ENCODE results near the gene CDC14B.
"Not testable (repeated sequence)": the region's sequence is repeated elsewhere in the genome, so short reads cannot be mapped to it uniquely, and the experiment has no call there.

Gene CDC14B

GRCh38 chr9:96619491-96620180 is at the start of gene CDC14B:
Gene CDC14B, minus strand, starts transcription at chr9:96619843. Its CDS starts 465 bp downstream, at chr9:96619378.
- peak; percentile 90 for DNase-seq

GRCh38 chr9:96668868-96669534 is 49.4 kb upstream of the CDC14B start:
- DNase-seq: no peak

DNA sequence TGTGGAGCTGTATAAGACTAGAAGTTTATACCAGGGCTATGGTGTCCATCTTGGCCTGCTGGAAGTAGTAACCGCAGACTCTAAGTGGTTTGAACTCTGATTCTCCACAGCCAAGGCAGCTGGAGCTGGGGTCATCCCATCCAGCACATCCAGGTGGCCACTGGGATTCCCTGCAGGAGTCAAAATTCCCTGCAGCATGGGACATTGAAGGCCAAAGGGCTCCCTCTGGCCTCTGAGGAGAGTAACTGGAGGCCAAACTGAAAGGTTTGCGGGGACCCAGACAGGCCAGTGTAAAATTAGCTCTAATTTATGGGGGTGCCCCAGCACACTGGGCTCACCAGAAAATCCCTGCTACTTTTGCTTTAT is 47.7 kb upstream of the CDC14B start:
- no peak for DNase-seq

DNA sequence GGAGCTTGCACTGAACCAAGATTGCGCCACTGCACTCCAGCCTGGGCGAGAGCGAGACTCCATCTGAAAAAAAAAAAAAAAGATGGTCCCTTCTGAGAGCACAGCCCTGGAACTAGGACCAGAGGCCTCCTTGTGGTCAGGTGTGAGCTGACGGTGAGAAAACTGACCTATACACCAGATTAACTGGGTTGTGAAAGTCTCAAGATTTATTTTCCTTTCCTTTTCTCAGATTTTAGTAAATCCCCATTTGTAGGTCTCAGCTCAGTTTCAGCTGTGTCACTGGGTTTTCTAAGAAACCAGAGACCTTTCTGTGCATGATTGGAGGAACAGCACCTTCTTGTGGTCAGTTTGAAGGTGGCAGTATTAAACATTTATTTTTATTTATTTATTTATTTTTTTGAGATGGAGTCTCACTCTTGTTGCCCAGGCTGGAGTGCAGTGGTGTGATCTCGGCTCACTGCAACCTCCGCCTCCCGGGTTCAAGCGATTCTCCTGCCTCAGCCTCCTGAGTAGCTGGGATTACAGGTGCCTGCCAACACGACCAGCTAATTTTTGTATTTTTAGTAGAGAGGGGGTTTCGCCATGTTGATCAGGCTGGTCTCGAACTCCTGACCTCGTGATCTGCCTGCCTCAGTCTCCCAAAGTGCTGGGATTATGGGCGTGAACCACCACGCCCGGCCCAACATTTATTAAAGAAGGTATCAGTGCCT is 47.2 kb upstream of the CDC14B start:
- DNase-seq: not testable (repeated sequence)

DNA sequence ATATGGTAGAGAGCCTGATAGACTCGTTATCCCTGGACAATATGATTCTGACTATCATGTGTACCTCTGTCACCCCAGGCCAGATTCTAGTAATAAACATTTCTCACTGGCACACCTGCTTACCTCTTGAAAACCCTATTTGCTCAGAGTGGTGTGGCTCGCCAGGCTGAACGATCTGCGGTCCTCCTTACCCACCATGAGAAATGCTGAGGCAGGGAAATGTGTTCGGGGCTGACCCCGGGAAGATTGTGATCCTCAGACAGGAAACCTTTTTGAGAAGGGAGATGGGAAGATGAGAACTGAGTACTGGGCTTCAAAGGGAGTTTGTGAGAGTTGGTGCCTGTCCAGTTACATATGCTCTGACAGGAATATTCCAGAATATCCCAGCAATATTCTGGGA is 46.1 kb upstream of the CDC14B start:
- DNase-seq: no peak

DNA sequence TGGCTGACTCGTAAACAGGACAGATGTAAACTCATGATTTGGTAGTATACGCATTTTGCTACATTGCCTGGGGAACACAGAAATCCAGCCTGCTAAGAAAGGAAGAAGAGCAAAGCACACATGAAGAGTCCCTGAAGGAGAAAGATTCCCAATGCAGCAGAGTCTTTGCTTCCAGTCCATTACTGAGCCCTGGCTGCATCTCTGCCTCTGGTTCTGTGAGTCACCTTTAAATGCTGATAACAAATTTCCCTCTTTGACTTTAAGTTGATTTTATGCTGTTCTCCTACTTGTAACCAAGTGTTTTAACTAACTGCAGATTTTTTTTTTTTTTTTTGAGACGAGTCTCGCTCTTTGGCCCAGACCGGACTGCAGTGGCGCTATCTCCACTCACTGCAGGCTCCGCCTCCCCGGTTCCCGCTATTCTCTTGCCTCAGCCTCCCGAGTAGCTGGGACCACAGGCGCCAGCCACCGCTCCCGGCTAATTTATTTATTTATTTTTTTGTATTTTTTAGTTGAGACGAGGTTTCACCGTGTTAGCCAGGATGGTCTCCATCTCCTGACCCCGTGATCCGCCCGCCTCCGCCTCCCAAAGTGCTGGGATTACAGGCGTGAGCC is 44.0 kb upstream of the CDC14B start:
- no peak for DNase-seq

DNA sequence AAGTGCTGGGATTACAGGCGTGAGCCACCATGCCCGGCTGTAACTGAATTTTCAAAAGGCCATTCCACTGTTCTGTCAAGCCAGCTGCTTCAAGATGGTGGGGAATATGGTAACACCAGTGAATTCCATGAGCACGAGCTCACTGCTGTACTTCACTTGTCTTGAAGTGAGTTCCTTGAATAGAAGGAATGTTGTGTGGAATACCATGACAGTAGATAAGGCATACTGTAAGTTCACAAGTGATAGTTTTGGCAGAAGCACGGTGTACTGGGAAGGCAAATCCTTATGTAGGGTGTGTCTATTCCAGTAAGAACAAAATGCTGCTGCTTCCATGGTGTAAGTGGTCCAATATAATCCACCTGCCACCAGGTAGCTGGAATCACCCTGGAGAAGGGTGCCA is 42.1 kb upstream of the CDC14B start:
- no peak for DNase-seq

- no peak for DNase-seq
Observed at GRCh38 chr9:96660692-96661248, 41.1 kb upstream of the CDC14B start.

- peak; percentile 90 for DNase-seq
Observed at GRCh38 chr9:96655198-96655851, 35.7 kb upstream of the CDC14B start, which contains the start of gene PRXL2C. Gene PRXL2C, minus strand, starts transcription at chr9:96655317. Its CDS starts 36 bp downstream, at chr9:96655281.

DNA sequence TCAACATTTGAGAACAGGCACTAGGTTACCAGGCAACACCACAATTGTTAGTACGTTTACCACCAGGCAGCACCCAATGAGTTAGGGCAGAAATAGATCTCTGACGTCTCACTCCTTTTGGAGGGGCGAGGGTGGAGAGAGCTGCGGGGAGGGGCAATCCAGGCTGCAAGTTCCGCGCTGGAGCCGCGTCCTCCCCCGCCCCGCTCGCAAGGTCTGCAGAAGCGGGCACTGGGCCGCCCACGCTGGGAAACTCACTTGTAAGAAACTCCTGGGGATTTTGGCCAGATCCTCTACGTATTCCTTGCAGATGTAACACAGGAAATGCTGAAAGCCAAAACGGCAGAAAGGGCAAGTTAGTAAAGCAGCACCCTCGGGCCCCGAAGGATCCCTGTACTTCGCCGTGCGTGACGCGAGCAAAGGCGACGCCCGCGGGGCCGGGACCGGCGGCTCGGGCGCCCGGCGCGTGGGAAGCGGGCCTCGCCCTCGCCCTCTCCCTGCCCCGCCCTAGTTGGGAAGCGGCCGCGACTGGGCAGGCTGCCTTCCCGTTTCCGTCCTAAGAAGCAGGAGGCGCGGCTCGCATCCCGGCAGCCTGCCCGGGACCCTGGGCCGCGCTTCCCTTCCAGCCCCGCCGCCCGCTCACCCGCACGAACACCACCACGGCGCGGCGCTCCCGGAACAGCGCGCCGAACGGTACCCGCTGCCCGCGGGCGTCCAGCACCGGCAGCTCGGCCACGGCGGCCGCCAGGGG is 35.0 kb upstream of the CDC14B start:
- DNase-seq: peak; percentile 90

GRCh38 chr9:96651626-96652025 is 32.0 kb upstream of the CDC14B start:
- no peak for DNase-seq

GRCh38 chr9:96649620-96650324 is 30.1 kb upstream of the CDC14B start:
- DNase-seq: no peak

- DNase-seq: no peak
Observed at GRCh38 chr9:96646081-96646991, 26.7 kb upstream of the CDC14B start.

DNA sequence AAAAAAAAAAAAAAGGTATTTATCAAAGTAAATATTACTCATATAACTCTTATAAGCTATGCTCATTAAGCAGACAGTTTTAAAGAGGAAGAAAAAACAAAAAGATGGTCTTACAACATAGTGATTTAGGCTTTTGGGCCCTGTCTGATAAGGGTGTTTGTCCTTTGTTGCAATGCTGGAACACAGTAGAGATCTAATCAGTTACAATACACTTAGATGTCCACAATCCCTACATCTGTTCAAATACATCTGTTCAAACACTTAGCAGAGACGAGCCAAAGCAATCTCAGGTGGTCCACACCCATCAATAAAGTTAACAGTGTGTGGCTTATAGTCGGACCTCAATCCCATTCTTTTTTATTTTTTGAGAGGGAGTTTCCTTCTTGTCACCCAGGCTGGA is 24.5 kb upstream of the CDC14B start:
- DNase-seq: no peak

DNA sequence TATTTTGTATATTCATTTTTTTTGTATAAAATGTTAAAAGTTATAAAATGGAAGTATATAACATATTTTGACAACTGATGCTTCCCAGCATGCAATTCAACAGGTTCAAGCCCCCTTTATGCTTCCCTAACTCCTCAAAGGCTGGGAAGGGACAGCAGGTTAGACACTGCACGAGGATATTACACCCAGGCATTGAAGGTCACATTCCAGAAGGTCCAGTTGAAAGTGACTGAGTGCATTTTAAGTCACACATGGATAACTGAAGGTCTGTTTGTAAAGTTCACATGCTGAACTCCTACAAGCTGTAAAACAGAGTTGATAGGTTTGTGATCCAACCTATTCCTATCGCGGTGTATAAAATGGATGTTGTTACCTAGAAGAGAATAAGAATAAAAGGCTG is 21.9 kb upstream of the CDC14B start:
- DNase-seq: no peak

- no peak for DNase-seq
Observed at GRCh38 chr9:96638606-96639364, 19.1 kb upstream of the CDC14B start.

GRCh38 chr9:96636368-96636767 is 16.7 kb upstream of the CDC14B start:
- no peak for DNase-seq

DNA sequence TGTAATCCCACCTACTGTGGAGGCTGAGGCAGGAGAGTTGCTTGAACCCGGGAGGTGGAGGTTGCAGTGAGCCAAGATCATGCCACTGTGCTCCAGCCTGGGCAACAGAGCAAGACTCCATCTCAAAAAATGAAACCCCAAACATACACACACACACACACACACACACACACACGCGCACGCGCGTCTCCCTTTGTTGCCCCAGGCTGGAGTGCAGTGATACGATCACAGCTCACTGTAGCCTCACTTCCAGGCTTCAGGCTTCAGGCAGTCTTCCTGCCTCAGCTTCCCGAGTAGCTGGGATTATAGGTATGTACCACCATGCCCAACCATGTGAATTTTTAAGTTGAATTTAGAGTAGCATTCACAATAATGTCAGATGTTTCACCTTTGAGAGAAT is 13.9 kb upstream of the CDC14B start:
- not testable (repeated sequence) for DNase-seq

- no peak for DNase-seq
Observed at GRCh38 chr9:96626912-96627311, 7.3 kb upstream of the CDC14B start.

All from femur (tissue), 1 donor.